ENCODE measurements around the gene INPP5A. TPM values are rescaled to one million over a fixed set of nuclear protein-coding genes. Genes with fewer than 3 reads are reported as not detected.

INPP5A gene
- total and polyA plus RNA-seq, 10 of the 15 experiments (the other 5 are each of a cell fraction or from before 2014, with no cell fraction given): 0.52 to 15.0 (median 6.3) TPM

- H3K36me3 ChIP-seq (ENCODE audit: control insufficient read depth in 2 of 2, insufficient read depth in 2 of 2, low read length in 1 of 2): no peaks in the 10 kb centered on the region; a peak in 3 of 4 replicates
- peaks cover 30% of the 10 kb centered on the region for H3K4me1 ChIP-seq (ENCODE audit: control insufficient read depth, insufficient read depth, low read length)
- H3K27me3 ChIP-seq (replicated peaks in 1 of 2; ENCODE audit: control insufficient read depth in 2 of 2, insufficient read depth in 2 of 2, low read length in 1 of 2): no peaks in the 10 kb centered on the region
- 93% methylated on average over 18 of the region's 18 CpGs for WGBS (ENCODE audit: insufficient coverage, insufficient replicate concordance, low lambda C conversion rate, missing lambda C conversion rate)
- no peak for TF ChIP-seq MEF2A (IDR thresholded peaks at IDR 0.05; ENCODE audit: insufficient read depth, low read depth, low read length)
- no peak for TF ChIP-seq SP1 (IDR thresholded peaks at IDR 0.05; ENCODE audit: low read depth, low read length)
- TF ChIP-seq NKRF (conservative IDR thresholded peaks at IDR 0.05): no peak
- TF ChIP-seq CEBPB (IDR thresholded peaks at IDR 0.05; ENCODE audit: borderline replicate concordance in 1 of 2, low read depth in 2 of 2, low read length in 2 of 2): no peak
- TF ChIP-seq MTA2 (IDR thresholded peaks at IDR 0.05; ENCODE audit: low read depth): no peak
- no peak for TF ChIP-seq KAT2A (conservative IDR thresholded peaks at IDR 0.05; ENCODE audit: control insufficient read depth, low read depth, low read length)
- TF ChIP-seq RCOR1 (conservative IDR thresholded peaks at IDR 0.05; ENCODE audit: low read depth, low read length): no peak
- ChIA-PET SMC1A (ENCODE audit: uncharacterized antibody, unreplicated experiment) (no interaction called here), RAD21 (ENCODE audit: unreplicated experiment) (no interaction called here), CTCF (no interaction called here), POLR2A (no interaction called here)
- H3K79me2 ChIP-seq (ENCODE audit: control insufficient read depth, insufficient read depth, low read length): no peaks in the 10 kb centered on the region; the same call in 1 of the 2 replicates
- no peak for DNase-seq (ENCODE audit: low read depth, low spot score)
- H3K27ac ChIP-seq (ENCODE audit: control insufficient read depth, insufficient read depth): no peak overlapping the region
- no peak for FAIRE-seq
- H3K4me2 ChIP-seq (ENCODE audit: control insufficient read depth, insufficient read depth): no peak overlapping the region
- H2AFZ ChIP-seq (ENCODE audit: control insufficient read depth, low read depth, low read length): no peak overlapping the region
- H4K20me1 ChIP-seq (ENCODE audit: control insufficient read depth, insufficient read depth): no peaks in the 10 kb centered on the region; the same call in 1 of the 2 replicates
- no peaks in the 10 kb centered on the region; the same call in 2 of the 3 replicates for H3K9me3 ChIP-seq (replicated peaks; ENCODE audit: control insufficient read depth, insufficient read depth, low read length)
- BruUV-seq (replicated peaks): no TSS peak
- in situ Hi-C loops (cut with MboI) (no loop called here), intact Hi-C loops (cut with micrococcal nuclease; ENCODE audit: unreplicated experiment) (no loop called here)
- H3K9ac ChIP-seq (ENCODE audit: control insufficient read depth, insufficient read depth, low read length): no peak overlapping the region
- H3K4me3 ChIP-seq: no peak overlapping the region
- no peak for ATAC-seq
These were observed 19.4 kb downstream of the INPP5A start for GRCh38 chr10:132556994-132557441.

All from GM12878 (cell line).